WERI-Rb-1 (cell line): Measurements from ENCODE around the gene MRPL1.

Experiments
- DNase-seq: peaks from one replicate; pipeline ENCODE4 v3.0.0-alpha.2; 2020
- H3K27ac ChIP-seq: fragments of 250-450 bp; sonication (Bioruptor Pico); 2 replicates; pipeline ENCODE4 v1.5.1; 2020; ENCODE audit warnings: mild to moderate bottlenecking, moderate library complexity
- H3K27me3 ChIP-seq: fragments of 250-450 bp; sonication (Bioruptor Pico); 2 replicates; pipeline ENCODE4 v1.5.1; 2021; ENCODE audit warnings: mild to moderate bottlenecking, low read depth, moderate library complexity; ENCODE audit not compliant: insufficient read depth, severe bottlenecking
- H3K36me3 ChIP-seq: fragments of 250-450 bp; sonication (Bioruptor Pico); 2 replicates; pipeline ENCODE4 v1.5.1; 2020; ENCODE audit warnings: mild to moderate bottlenecking, moderate library complexity
- H3K4me3 ChIP-seq: 2 replicates; pipeline ENCODE4 v1.5.1; 2011; ENCODE audit warnings: low read depth, mild to moderate bottlenecking, control low read depth, low read length
- H3K9me3 ChIP-seq: fragments of 250-450 bp; sonication (Bioruptor Pico); 2 replicates; pipeline ENCODE4 v1.5.1; 2021; ENCODE audit warnings: mild to moderate bottlenecking, moderate library complexity; ENCODE audit not compliant: severe bottlenecking
- CTCF ChIP-seq: IDR thresholded peaks from 2 replicates; pipeline ENCODE4 v1.5.1; 2011; ENCODE audit warnings: low read depth, mild to moderate bottlenecking, control low read depth, inconsistent platforms, low read length

MRPL1 gene

GRCh38 chr4:78001531-78001930, 138.9 kb downstream of the MRPL1 start:
- H3K9me3 ChIP-seq, result no peaks in the 10 kb centered on the region
- H3K4me3 ChIP-seq, result no peak overlapping the region
- no peak for DNase-seq
- H3K27me3 ChIP-seq, result peaks cover 4% of the 10 kb centered on the region
- TF ChIP-seq CTCF, result no peak
- H3K36me3 ChIP-seq, result no peaks in the 10 kb centered on the region
- H3K27ac ChIP-seq, result no peak overlapping the region

GRCh38 chr4:78002260-78002659, 139.6 kb downstream of the MRPL1 start:
- peaks cover 4% of the 10 kb centered on the region for H3K27me3 ChIP-seq
- no peak for DNase-seq
- H3K4me3 ChIP-seq, result no peak overlapping the region
- TF ChIP-seq CTCF, result no peak
- no peaks in the 10 kb centered on the region for H3K9me3 ChIP-seq
- H3K36me3 ChIP-seq, result no peaks in the 10 kb centered on the region
- no peak overlapping the region for H3K27ac ChIP-seq
